Left lung (tissue), 10 donors: ENCODE data around the gene ZCCHC24. TPM values are rescaled to one million over a fixed set of nuclear protein-coding genes. Genes with fewer than 3 reads are reported as not detected.

Source experiments
- ATAC-seq: fragments of 200-7000 bp; cut with Tn5 transposase; one replicate; pipeline ENCODE4 v1.9.1; 2020; ENCODE audit warnings: moderate library complexity
- DNase-seq, 4 donors: peaks; one replicate each; pipeline ENCODE4 v3.0.0-alpha.2; 2013 to 2020
- H3K27ac ChIP-seq, 2 donors: fragments of 200-600 bp; sonication (generic) in 1 of 2; one replicate each; pipeline versions ENCODE4 v1.5.0 to v1.8.0; 2020 to 2021
- H3K27me3 ChIP-seq, 2 donors: fragments of 200-600 bp; sonication (generic) in 1 of 2; one replicate each; pipeline versions ENCODE4 v1.5.0 to v1.8.0; 2020 to 2021
- H3K36me3 ChIP-seq, 2 donors: fragments of 200-600 bp; sonication (generic) in 1 of 2; one replicate each; pipeline versions ENCODE4 v1.5.0 to v1.8.0; 2020 to 2021
- H3K4me1 ChIP-seq, 2 donors: fragments of 200-600 bp; one replicate each; pipeline ENCODE4 v1.8.0; 2021
- H3K4me3 ChIP-seq, 2 donors: fragments of 200-600 bp; sonication (generic) in 1 of 2; one replicate each; pipeline versions ENCODE4 v1.5.0 to v1.8.0; 2020 to 2021; ENCODE audit warnings: mild to moderate bottlenecking in 1 of 2
- H3K9me3 ChIP-seq, 2 donors: fragments of 200-600 bp; sonication (generic) in 1 of 2; one replicate each; pipeline versions ENCODE4 v1.5.0 to v1.8.0; 2020 to 2021
- CTCF ChIP-seq, 2 donors: fragments of 200-600 bp; sonication (generic) in 1 of 2; IDR thresholded peaks; one replicate each; pipeline versions ENCODE4 v1.5.0 to v1.8.0; 2021; ENCODE audit warnings: antibody characterized with exemption in 2 of 2
- intact Hi-C, 2 donors: fragments of 100-400 bp; cut with DNase I; formaldehyde crosslinking; loops; one replicate each; pipeline versions ENCODE4 v1.11.2 to v1.14.2; 2022
- polyA plus RNA-seq, 6 donors: library from polyadenylated mRNA; unstranded; fragments of 120-200 nt; gene quantifications; one replicate each; pipeline ENCODE4 v1.2.1, GENCODE V29; 2013; ENCODE audit not compliant: insufficient read length in 6 of 6
- total RNA-seq, 2 donors: library from RNA; stranded (reverse); fragmentation: NEBNext Ultra II Directional; extraction: Animal tissue kit (Norgen Biotek cat#: 25700); gene quantifications; one replicate each; pipeline ENCODE4 v1.2.1, GENCODE V29; 2021
- donor health status: DM: no; HTN: yes; CAD: no.
- donor health status: DM: no; HTN: no; CAD: no.

ZCCHC24 gene
- total and polyA plus RNA-seq, 8 donors = 28.9 to 48.3 (median 37.1) TPM

- Histone ChIP-seq H3K27me3 (no peaks in the 10 kb centered on the region), H3K4me1 (no peaks in the 10 kb centered on the region), H3K9me3 (no peaks in the 10 kb centered on the region), H3K4me3 (no peak overlapping the region), H3K27ac (no peak overlapping the region), H3K36me3 (no peaks in the 10 kb centered on the region)
- intact Hi-C loops = no loop called here
- DNase-seq (no peak), ATAC-seq (no peak)
- no peak for TF ChIP-seq CTCF (IDR thresholded peaks at IDR 0.05)
These were observed 36.9 kb upstream of the ZCCHC24 start for GRCh38 chr10:79482304-79482703.

GRCh38 chr10:79479283-79479909 lies 34.0 kb upstream of the ZCCHC24 start:
- H3K27ac ChIP-seq = no peak overlapping the region
- H3K27me3 ChIP-seq = no peaks in the 10 kb centered on the region
- H3K4me3 ChIP-seq = no peak overlapping the region
- no peaks in the 10 kb centered on the region for H3K4me1 ChIP-seq
- DNase-seq (no peak), ATAC-seq (no peak)
- intact Hi-C loops = no loop called here
- TF ChIP-seq CTCF (IDR thresholded peaks at IDR 0.05) = no peak
- no peaks in the 10 kb centered on the region for H3K9me3 ChIP-seq
- no peaks in the 10 kb centered on the region for H3K36me3 ChIP-seq

- Histone ChIP-seq H3K27me3 (no peaks in the 10 kb centered on the region), H3K27ac (no peak overlapping the region), H3K36me3 (no peaks in the 10 kb centered on the region), H3K4me3 (no peak overlapping the region), H3K4me1 (peaks cover 0 to 7% of the 10 kb centered on the region in 2 donors), H3K9me3 (no peaks in the 10 kb centered on the region)
- no peak for TF ChIP-seq CTCF (IDR thresholded peaks at IDR 0.05)
- intact Hi-C loops = no loop called here
- ATAC-seq = no peak
- no peak for DNase-seq
These were observed 32.0 kb upstream of the ZCCHC24 start for GRCh38 chr10:79477456-79477855.

GRCh38 chr10:79476645-79477044 lies 31.2 kb upstream of the ZCCHC24 start:
- no peak for TF ChIP-seq CTCF (IDR thresholded peaks at IDR 0.05)
- Histone ChIP-seq H3K27ac (no peak overlapping the region), H3K27me3 (no peaks in the 10 kb centered on the region), H3K9me3 (no peaks in the 10 kb centered on the region), H3K4me1 (peaks cover 0 to 7% of the 10 kb centered on the region in 2 donors), H3K36me3 (no peaks in the 10 kb centered on the region), H3K4me3 (no peak overlapping the region)
- DNase-seq = no peak
- intact Hi-C loops = no loop called here
- ATAC-seq = no peak

GRCh38 chr10:79475877-79476276 lies 30.5 kb upstream of the ZCCHC24 start:
- Histone ChIP-seq H3K27ac (no peak overlapping the region), H3K27me3 (no peaks in the 10 kb centered on the region), H3K9me3 (no peaks in the 10 kb centered on the region), H3K4me1 (peaks cover 0 to 7% of the 10 kb centered on the region in 2 donors), H3K36me3 (no peaks in the 10 kb centered on the region), H3K4me3 (no peak overlapping the region)
- TF ChIP-seq CTCF (IDR thresholded peaks at IDR 0.05) = no peak
- intact Hi-C loops = no loop called here
- ATAC-seq = no peak
- DNase-seq = no peak
